ENCODE results near the gene MRPL4. TPM values are rescaled to one million over a fixed set of nuclear protein-coding genes. Genes with fewer than 3 reads are reported as not detected.

The MRPL4 gene
- total RNA-seq, 1 experiment from 2014 or later = 112 TPM

Small RNA genes lying within 50 kb of the gene (microRNA-seq; reads per million reads assigned to microRNA genes)
- gene MIR4322 (ENCODE audit: borderline number of aligned reads) = not detected

Other genes with a start within 250 kb of the MRPL4 start
- gene COL5A3, start 241.7 kb upstream of the MRPL4 start, total RNA-seq (2021) = 0.81 to 1.2 TPM (median 0.96 TPM) in 3 replicates
- 0.27 TPM in 1 of 3 replicates, not detected in the others for gene RDH8, start 238.7 kb upstream of the MRPL4 start, total RNA-seq (2021)
- 22.5 to 28.4 TPM (median 23.0 TPM) in 3 replicates for gene SHFL, start 165.9 kb upstream of the MRPL4 start, total RNA-seq (2021)
- gene ANGPTL6, start 149.5 kb upstream of the MRPL4 start, total RNA-seq (2021) = 0.21 to 0.30 TPM (median 0.28 TPM) in 3 replicates
- 74.1 to 83.7 TPM (median 80.8 TPM) in 3 replicates for gene PPAN, start 145.9 kb upstream of the MRPL4 start, total RNA-seq (2021)
- gene P2RY11, start 140.5 kb upstream of the MRPL4 start, total RNA-seq (2021) = 21.0 to 21.5 TPM (median 21.2 TPM) in 3 replicates
- gene EIF3G, start 132.3 kb upstream of the MRPL4 start, total RNA-seq (2021) = 318 to 333 TPM (median 323 TPM) in 3 replicates
- 174 to 210 TPM (median 191 TPM) in 3 replicates for gene DNMT1, start 57.3 kb upstream of the MRPL4 start, total RNA-seq (2021)
- 12.9 to 13.6 TPM (median 13.2 TPM) in 3 replicates for gene S1PR2, start 20.9 kb upstream of the MRPL4 start, total RNA-seq (2021)
- 3.8 to 5.4 TPM (median 4.8 TPM) in 3 replicates for gene ICAM1, start 18.9 kb downstream of the MRPL4 start, total RNA-seq (2021)
- gene ICAM4, start 34.7 kb downstream of the MRPL4 start, total RNA-seq (2021) = 2.0 to 3.7 TPM (median 3.1 TPM) in 3 replicates
- gene ICAM5, start 37.7 kb downstream of the MRPL4 start, total RNA-seq (2021) = 7.3 to 8.1 TPM (median 8.0 TPM) in 3 replicates
- 5.9 to 8.9 TPM (median 7.7 TPM) in 3 replicates for gene ZGLP1, start 57.6 kb downstream of the MRPL4 start, total RNA-seq (2021)
- gene FDX2, start 63.8 kb downstream of the MRPL4 start, total RNA-seq (2021) = 26.2 to 27.0 TPM (median 26.6 TPM) in 3 replicates
- gene RAVER1, start 81.3 kb downstream of the MRPL4 start, total RNA-seq (2021) = 85.8 to 87.4 TPM (median 86.9 TPM) in 3 replicates
- gene ICAM3, start 87.4 kb downstream of the MRPL4 start, total RNA-seq (2021) = 18.7 to 21.3 TPM (median 21.3 TPM) in 3 replicates
- 63.8 to 66.4 TPM (median 65.1 TPM) in 3 replicates for gene TYK2, start 128.4 kb downstream of the MRPL4 start, total RNA-seq (2021)
- gene CDC37, start 151.3 kb downstream of the MRPL4 start, total RNA-seq (2021) = 163 to 204 TPM (median 164 TPM) in 3 replicates
- 5.3 to 5.9 TPM (median 5.8 TPM) in 3 replicates for gene PDE4A, start 168.3 kb downstream of the MRPL4 start, total RNA-seq (2021)

Data from WTC11 (cell line).